ENCODE measurements around the gene KRT26.

The KRT26 gene

DNA sequence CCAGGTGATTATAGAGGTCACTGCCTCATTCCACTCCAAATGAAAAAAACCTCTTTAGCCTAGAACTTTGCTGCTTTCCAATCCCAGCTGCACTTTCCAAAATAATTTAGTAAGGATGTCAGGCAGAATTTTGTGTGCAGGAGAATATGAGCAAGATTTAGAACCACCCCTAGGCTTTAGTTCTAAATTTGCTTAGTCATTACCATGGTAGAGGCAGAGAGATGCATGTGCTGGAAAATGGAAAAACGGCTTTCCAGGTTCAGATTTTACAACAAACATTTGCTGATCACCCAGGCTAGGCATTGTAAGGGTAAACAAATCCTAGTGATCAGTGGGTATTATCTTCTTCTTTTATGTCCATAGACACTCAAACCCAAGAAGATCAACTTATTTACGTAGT, 6.3 kb downstream of the KRT26 start:
- no peak for DNase-seq (ENCODE audit: low spot score)
- TF ChIP-seq, protein P1, sequence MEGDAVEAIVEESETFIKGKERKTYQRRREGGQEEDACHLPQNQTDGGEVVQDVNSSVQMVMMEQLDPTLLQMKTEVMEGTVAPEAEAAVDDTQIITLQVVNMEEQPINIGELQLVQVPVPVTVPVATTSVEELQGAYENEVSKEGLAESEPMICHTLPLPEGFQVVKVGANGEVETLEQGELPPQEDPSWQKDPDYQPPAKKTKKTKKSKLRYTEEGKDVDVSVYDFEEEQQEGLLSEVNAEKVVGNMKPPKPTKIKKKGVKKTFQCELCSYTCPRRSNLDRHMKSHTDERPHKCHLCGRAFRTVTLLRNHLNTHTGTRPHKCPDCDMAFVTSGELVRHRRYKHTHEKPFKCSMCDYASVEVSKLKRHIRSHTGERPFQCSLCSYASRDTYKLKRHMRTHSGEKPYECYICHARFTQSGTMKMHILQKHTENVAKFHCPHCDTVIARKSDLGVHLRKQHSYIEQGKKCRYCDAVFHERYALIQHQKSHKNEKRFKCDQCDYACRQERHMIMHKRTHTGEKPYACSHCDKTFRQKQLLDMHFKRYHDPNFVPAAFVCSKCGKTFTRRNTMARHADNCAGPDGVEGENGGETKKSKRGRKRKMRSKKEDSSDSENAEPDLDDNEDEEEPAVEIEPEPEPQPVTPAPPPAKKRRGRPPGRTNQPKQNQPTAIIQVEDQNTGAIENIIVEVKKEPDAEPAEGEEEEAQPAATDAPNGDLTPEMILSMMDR (IDR thresholded peaks at IDR 0.05; ENCODE audit: borderline replicate concordance, control extremely low read depth, extremely low read depth, insufficient read depth, missing control alignments): no peak
- in situ Hi-C loops (cut with MboI; ENCODE audit: low sequenced_read_pairs, unreplicated experiment): no loop called here

DNA sequence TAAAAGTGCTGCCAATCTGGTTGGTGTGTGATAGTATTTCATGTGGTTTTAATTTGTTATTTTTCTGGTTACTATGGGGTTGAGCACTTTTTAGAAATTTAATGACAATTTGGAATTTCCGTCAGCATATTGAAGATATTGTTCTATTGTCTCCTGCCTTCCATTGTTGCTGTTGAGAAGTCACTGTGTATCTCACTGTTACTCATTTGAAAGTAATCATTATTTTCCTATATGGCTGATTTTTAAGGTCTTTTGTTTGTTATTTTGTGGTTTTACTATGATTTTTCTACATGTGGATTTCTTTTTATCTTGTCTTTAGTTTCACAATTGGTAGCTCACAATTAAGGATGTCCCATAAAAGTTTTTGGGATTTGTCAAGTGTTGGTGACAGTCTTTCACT, 8.2 kb downstream of the KRT26 start:
- in situ Hi-C loops (cut with MboI; ENCODE audit: low sequenced_read_pairs, unreplicated experiment): no loop called here
- TF ChIP-seq, protein P1 (IDR thresholded peaks at IDR 0.05; ENCODE audit: borderline replicate concordance, control extremely low read depth, extremely low read depth, insufficient read depth, missing control alignments): no peak
- DNase-seq (ENCODE audit: low spot score): no peak

DNA sequence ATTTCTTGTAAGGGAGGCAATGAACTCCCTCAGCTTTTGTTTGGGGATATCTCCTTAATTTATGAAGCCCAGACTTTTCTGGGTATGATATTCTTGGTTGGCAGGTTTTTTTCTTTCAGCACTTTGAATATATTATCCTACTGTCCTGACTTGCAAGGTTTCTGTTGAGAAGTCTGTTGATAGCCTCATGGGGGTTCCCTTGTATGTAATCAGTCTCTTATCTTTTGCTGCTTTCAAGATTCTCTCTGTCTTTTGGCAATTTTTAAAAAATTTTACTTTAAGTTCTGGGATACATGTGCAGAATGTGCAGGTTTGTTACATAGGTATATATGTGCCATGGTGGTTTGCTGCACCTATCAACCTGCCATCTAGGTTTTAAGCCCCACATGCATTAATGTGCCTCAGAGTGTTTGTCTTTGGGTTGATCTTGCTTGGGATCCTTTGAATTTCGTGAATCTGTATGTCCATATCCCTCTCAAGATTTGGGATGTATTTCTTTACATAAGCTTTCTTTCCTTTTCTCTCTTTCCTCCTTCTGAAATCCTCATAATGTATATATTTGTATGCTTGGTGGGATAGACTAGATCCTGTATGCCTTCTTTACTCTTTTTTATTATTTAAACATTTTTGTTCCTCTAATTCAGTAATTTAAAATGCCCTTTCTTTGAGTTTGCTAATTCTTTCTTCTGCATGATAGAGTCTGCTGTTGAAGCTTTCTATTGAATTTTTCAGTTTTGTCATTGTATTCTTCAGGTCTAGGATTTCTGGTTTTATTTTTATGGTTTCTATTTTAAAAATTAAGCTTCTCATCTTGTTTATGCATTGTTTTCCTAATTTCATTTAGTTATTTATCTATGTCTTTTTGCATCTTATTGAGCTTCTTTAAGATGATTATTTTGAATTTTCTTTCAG, 11.6 kb downstream of the KRT26 start:
- TF ChIP-seq, protein P1 (IDR thresholded peaks at IDR 0.05; ENCODE audit: borderline replicate concordance, control extremely low read depth, extremely low read depth, insufficient read depth, missing control alignments): no peak
- DNase-seq (ENCODE audit: low spot score): no peak
- in situ Hi-C loops (cut with MboI; ENCODE audit: low sequenced_read_pairs, unreplicated experiment): no loop called here

DNA sequence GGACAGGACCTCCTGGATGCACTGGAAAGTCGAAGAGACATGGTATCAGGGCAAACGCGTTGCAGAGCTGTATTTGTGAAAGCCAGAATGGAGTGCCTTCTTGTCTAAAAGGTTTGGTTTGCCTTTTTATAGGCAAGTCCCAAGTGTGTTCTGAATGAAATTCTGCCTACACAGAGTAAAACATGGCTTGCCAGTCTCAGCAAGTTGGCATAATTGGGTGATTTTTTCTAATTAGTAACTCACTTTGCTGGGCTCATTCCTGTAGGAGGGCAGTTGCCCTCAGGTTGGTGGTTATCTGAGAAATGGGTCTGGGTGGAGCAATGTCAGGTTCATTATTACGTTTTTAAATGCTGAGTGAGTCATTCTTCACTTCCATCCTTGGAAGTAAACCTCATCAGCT, 16.8 kb downstream of the KRT26 start, which contains the start of gene KRT25:
KRT25 (minus strand) TSS at position 101 of the 400 bp plus-strand sequence; CDS start at position 41, 60 bp downstream.
- in situ Hi-C loops (cut with MboI; ENCODE audit: low sequenced_read_pairs, unreplicated experiment): no loop called here
- TF ChIP-seq, protein P1 (IDR thresholded peaks at IDR 0.05; ENCODE audit: borderline replicate concordance, control extremely low read depth, extremely low read depth, insufficient read depth, missing control alignments): no peak
- no peak for DNase-seq (ENCODE audit: low spot score)

DNA sequence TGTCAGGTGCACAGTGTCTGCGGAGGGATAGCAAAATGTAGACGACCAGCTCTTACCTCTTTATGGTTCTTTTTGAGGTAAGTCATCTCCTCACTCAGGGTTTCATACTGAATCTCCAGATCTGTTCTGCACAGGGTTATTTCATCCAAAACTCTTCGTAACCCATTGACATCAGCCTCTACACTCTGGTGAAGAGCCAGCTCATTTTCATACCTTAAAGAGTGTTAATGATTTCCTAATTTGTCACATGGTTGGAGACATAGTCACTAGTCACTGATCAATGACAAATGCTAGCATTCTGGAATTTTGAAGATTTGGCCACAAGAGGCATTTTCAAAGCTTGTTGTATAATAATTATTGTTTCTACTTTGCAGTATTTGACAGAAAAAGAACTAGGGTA, 18.2 kb downstream of the KRT26 start:
- TF ChIP-seq, protein P1 (IDR thresholded peaks at IDR 0.05; ENCODE audit: borderline replicate concordance, control extremely low read depth, extremely low read depth, insufficient read depth, missing control alignments): no peak
- in situ Hi-C loops (cut with MboI; ENCODE audit: low sequenced_read_pairs, unreplicated experiment): no loop called here

DNA sequence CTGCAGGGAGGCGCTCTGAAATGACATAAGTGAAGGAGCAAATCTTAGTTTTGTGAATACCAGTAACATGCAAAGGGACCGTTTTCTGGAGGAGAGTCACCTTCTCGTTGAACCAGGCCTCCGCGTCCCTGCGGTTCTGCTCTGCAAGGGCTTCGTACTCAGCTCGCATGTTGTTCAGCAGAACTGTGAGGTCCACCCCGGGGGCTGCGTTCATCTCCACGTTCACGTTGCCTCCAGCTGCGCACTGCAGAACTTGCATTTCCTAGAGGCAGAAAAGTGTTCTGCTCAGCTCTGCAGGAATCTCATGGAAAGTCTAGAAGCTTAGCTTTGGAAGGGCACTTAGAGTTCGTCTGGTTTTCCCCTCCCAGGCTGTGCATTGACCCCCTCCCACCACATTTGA, 20.9 kb downstream of the KRT26 start:
- TF ChIP-seq, protein P1 (IDR thresholded peaks at IDR 0.05; ENCODE audit: borderline replicate concordance, control extremely low read depth, extremely low read depth, insufficient read depth, missing control alignments): no peak
- in situ Hi-C loops (cut with MboI; ENCODE audit: low sequenced_read_pairs, unreplicated experiment): no loop called here
- no peak for DNase-seq (ENCODE audit: low spot score)

More for the DNA sequence above, 18.2 kb downstream of the KRT26 start:
- no peak for DNase-seq (ENCODE audit: low spot score)

Measured in GM13976 (cell line).